CD14-positive monocyte (primary cell): ENCODE results near the gene ARMC8. TPM values are rescaled to one million over a fixed set of nuclear protein-coding genes. Genes with fewer than 3 reads are reported as not detected.

Experiments used
- DNase-seq, 3 donors: peaks; one replicate each; pipeline ENCODE4 v3.0.0-alpha.2; 2011 to 2022
- H2AFZ ChIP-seq: 2 replicates; pipeline ENCODE4 v1.6.0; 2012; ENCODE audit warnings: mild to moderate bottlenecking, low read depth, low read length, inconsistent platforms; ENCODE audit not compliant: insufficient read depth, poor library complexity, severe bottlenecking
- H3K27ac ChIP-seq, 2 donors: 1 replicate in 1 of 2; 2 replicates in 1 of 2; pipeline ENCODE4 v1.5.1; 2012 to 2013; ENCODE audit warnings: low read length in 2 of 2, control low read depth in 1 of 2, inconsistent platforms in 1 of 2, low read depth in 1 of 2, mild to moderate bottlenecking in 1 of 2
- H3K27me3 ChIP-seq, 2 donors: one replicate each; pipeline versions ENCODE4 v1.6.0 to v1.6.1; 2011 to 2013; ENCODE audit warnings: low read length in 2 of 2; ENCODE audit not compliant: control insufficient read depth in 2 of 2, insufficient read depth in 2 of 2
- H3K36me3 ChIP-seq, 2 donors: replicated peaks in 1 of 2; 1 replicate in 1 of 2; 2 replicates in 1 of 2; pipeline versions ENCODE4 v1.5.1 to v1.6.1; 2012 to 2013; ENCODE audit warnings: low read length in 2 of 2, control low read depth in 1 of 2, inconsistent platforms in 1 of 2, mild to moderate bottlenecking in 1 of 2; ENCODE audit not compliant: insufficient read depth in 2 of 2, control insufficient read depth in 1 of 2
- H3K4me1 ChIP-seq, 2 donors: 1 replicate in 1 of 2; 2 replicates in 1 of 2; pipeline versions ENCODE4 v1.5.1 to v1.6.1; 2012 to 2013; ENCODE audit warnings: low read length in 2 of 2, control low read depth in 1 of 2, inconsistent platforms in 1 of 2, mild to moderate bottlenecking in 1 of 2, moderate library complexity in 1 of 2; ENCODE audit not compliant: insufficient read depth in 2 of 2, control insufficient read depth in 1 of 2
- H3K4me2 ChIP-seq: replicated peaks from 2 replicates; pipeline ENCODE3; 2012; ENCODE audit warnings: low read length, moderate library complexity, mild to moderate bottlenecking; ENCODE audit not compliant: poor library complexity, severe bottlenecking; ENCODE audit errors: extremely low read depth
- H3K4me3 ChIP-seq, 3 experiments: fragments of 200-600 bp in 1 of 3; sonication (generic) in 1 of 3; replicated peaks in 1 of 3; 1 replicate in 2 of 3; 2 replicates in 1 of 3; pipeline ENCODE4 v1.5.1; 2011 to 2013; ENCODE audit warnings: low read length in 3 of 3, mild to moderate bottlenecking in 3 of 3, control low read depth in 2 of 3, low read depth in 2 of 3, inconsistent platforms in 1 of 3, moderate library complexity in 1 of 3
- H3K79me2 ChIP-seq: 2 replicates; pipeline ENCODE4 v1.6.0; 2012; ENCODE audit warnings: mild to moderate bottlenecking, control low read depth, inconsistent platforms, low read length, moderate library complexity; ENCODE audit not compliant: insufficient read depth
- H3K9ac ChIP-seq: 2 replicates; pipeline ENCODE4 v1.6.0; 2017; ENCODE audit warnings: low read length, mild to moderate bottlenecking; ENCODE audit not compliant: insufficient read depth, poor library complexity, severe bottlenecking
- H3K9me3 ChIP-seq, 2 donors: replicated peaks in 1 of 2; 1 replicate in 1 of 2; 2 replicates in 1 of 2; pipeline versions ENCODE4 v1.5.1 to v1.6.1; 2012 to 2013; ENCODE audit warnings: low read length in 2 of 2, control low read depth in 1 of 2; ENCODE audit not compliant: control insufficient read depth in 1 of 2, insufficient read depth in 1 of 2
- H4K20me1 ChIP-seq: 2 replicates; pipeline ENCODE4 v1.6.0; 2012; ENCODE audit warnings: mild to moderate bottlenecking, low read length, control low read depth, moderate library complexity; ENCODE audit not compliant: insufficient read depth
- H3K27ac Mint-ChIP-seq, 7 donors: one replicate each; pipeline ENCODE4 v1.8.0; 2020; ENCODE audit warnings: mild to moderate bottlenecking in 7 of 7, mixed read lengths in 7 of 7, moderate library complexity in 6 of 7, inconsistent platforms in 2 of 7
- H3K27me3 Mint-ChIP-seq, 3 donors: one replicate each; pipeline ENCODE4 v1.8.0; 2021 to 2022; ENCODE audit warnings: low read depth in 3 of 3, mild to moderate bottlenecking in 3 of 3, mixed read lengths in 3 of 3, moderate library complexity in 3 of 3, inconsistent platforms in 1 of 3
- H3K36me3 Mint-ChIP-seq, 2 donors: one replicate each; pipeline ENCODE4 v1.8.0; 2020; ENCODE audit warnings: mixed read lengths in 2 of 2, inconsistent platforms in 1 of 2, mild to moderate bottlenecking in 1 of 2
- H3K4me1 Mint-ChIP-seq: one replicate; pipeline ENCODE4 v1.8.0; 2020; ENCODE audit warnings: mild to moderate bottlenecking, mixed read lengths
- H3K4me3 Mint-ChIP-seq, 2 donors: one replicate each; pipeline ENCODE4 v1.8.0; 2020; ENCODE audit warnings: mild to moderate bottlenecking in 2 of 2, mixed read lengths in 2 of 2, moderate library complexity in 1 of 2
- H3K9me3 Mint-ChIP-seq, 7 donors: one replicate each; pipeline ENCODE4 v1.8.0; 2020 to 2022; ENCODE audit warnings: mixed read lengths in 7 of 7, mild to moderate bottlenecking in 6 of 7, moderate library complexity in 6 of 7, inconsistent platforms in 2 of 7
- WGBS: methylation state at CpG from one replicate; pipeline ENCODE4 v1.1.5; 2013; ENCODE audit warnings: missing lambda C conversion rate; ENCODE audit not compliant: insufficient coverage; 5-methylcytosine and 5-hydroxymethylcytosine counted together
- intact Hi-C, 2 donors: fragments of 100-400 bp; cut with micrococcal nuclease; formaldehyde crosslinking; loops; one replicate each; pipeline versions ENCODE4 v1.15.0 to v1.15.1; 2023
- polyA plus RNA-seq, 3 donors: library from polyadenylated mRNA; depleted of rRNA in 1 of 3; unstranded in 2 of 3; stranded (reverse) in 1 of 3; fragments of 300-500 nt in 2 of 3; fragments of >200 nt in 1 of 3; fragmentation: Illumina TruSeq in 2 of 3; gene quantifications; 1 replicate in 2 of 3; 2 replicates in 1 of 3; pipeline ENCODE4 v1.2.3, GENCODE V29; 2012 to 2021
- TF ChIP-seq, protein P1 (sequence below): fragments of 200-600 bp; IDR thresholded peaks from one replicate; pipeline ENCODE4 v1.8.0; 2022; ENCODE audit warnings: antibody characterized with exemption, mild to moderate bottlenecking

Gene ARMC8
- polyA plus RNA-seq, 3 donors = 34.3 to 43.9 (median 42.0) TPM

- H3K27ac Mint-ChIP-seq = no peak overlapping the region
- no peak overlapping the region for H2AFZ ChIP-seq
- TF ChIP-seq, protein P1, sequence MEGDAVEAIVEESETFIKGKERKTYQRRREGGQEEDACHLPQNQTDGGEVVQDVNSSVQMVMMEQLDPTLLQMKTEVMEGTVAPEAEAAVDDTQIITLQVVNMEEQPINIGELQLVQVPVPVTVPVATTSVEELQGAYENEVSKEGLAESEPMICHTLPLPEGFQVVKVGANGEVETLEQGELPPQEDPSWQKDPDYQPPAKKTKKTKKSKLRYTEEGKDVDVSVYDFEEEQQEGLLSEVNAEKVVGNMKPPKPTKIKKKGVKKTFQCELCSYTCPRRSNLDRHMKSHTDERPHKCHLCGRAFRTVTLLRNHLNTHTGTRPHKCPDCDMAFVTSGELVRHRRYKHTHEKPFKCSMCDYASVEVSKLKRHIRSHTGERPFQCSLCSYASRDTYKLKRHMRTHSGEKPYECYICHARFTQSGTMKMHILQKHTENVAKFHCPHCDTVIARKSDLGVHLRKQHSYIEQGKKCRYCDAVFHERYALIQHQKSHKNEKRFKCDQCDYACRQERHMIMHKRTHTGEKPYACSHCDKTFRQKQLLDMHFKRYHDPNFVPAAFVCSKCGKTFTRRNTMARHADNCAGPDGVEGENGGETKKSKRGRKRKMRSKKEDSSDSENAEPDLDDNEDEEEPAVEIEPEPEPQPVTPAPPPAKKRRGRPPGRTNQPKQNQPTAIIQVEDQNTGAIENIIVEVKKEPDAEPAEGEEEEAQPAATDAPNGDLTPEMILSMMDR = no peak
- H3K27me3 ChIP-seq = no peaks in the 10 kb centered on the region
- no peak overlapping the region for H3K4me3 Mint-ChIP-seq
- no peak overlapping the region for H3K4me3 ChIP-seq
- H3K4me2 ChIP-seq = no peak overlapping the region
- no peak for DNase-seq
- H3K4me1 Mint-ChIP-seq = no peaks in the 10 kb centered on the region
- intact Hi-C loops = no loop called here
- no peaks in the 10 kb centered on the region for H4K20me1 ChIP-seq
- no peaks in the 10 kb centered on the region for H3K79me2 ChIP-seq
- no peaks in the 10 kb centered on the region for H3K36me3 ChIP-seq
- peaks cover 21 to 24% of the 10 kb centered on the region in 2 donors for H3K9me3 ChIP-seq
- H3K36me3 Mint-ChIP-seq = no peaks in the 10 kb centered on the region
- H3K9ac ChIP-seq = no peak overlapping the region
- no peak overlapping the region for H3K27ac ChIP-seq
- H3K4me1 ChIP-seq = no peaks in the 10 kb centered on the region
- peaks cover 8 to 17% (median 13%) of the 10 kb centered on the region in 3 donors for H3K27me3 Mint-ChIP-seq
- H3K9me3 Mint-ChIP-seq = peaks cover 13 to 41% (median 34%) of the 10 kb centered on the region in 7 donors
Observed at GRCh38 chr3:138308783-138309182, 121.7 kb downstream of the ARMC8 start.

- no peak overlapping the region for H3K4me2 ChIP-seq
- no peak overlapping the region for H2AFZ ChIP-seq
- peaks cover 21 to 24% of the 10 kb centered on the region in 2 donors for H3K9me3 ChIP-seq
- no peaks in the 10 kb centered on the region for H4K20me1 ChIP-seq
- H3K36me3 ChIP-seq = no peaks in the 10 kb centered on the region
- Mint-ChIP-seq H3K4me3 (no peak overlapping the region), H3K9me3 (peaks cover 13 to 41% (median 34%) of the 10 kb centered on the region in 7 donors), H3K27ac (no peak overlapping the region), H3K4me1 (no peaks in the 10 kb centered on the region), H3K27me3 (peaks cover 5 to 15% (median 14%) of the 10 kb centered on the region in 3 donors), H3K36me3 (no peaks in the 10 kb centered on the region)
- no peak overlapping the region for H3K27ac ChIP-seq
- H3K9ac ChIP-seq = no peak overlapping the region
- no peak for DNase-seq
- no CpG with 5 or more reads among the region's 4 CpGs for WGBS
- intact Hi-C loops = no loop called here
- no peak overlapping the region for H3K4me3 ChIP-seq
- no peaks in the 10 kb centered on the region for H3K79me2 ChIP-seq
- H3K27me3 ChIP-seq = no peaks in the 10 kb centered on the region
- TF ChIP-seq, protein P1 = no peak
- no peaks in the 10 kb centered on the region for H3K4me1 ChIP-seq
Observed at GRCh38 chr3:138310494-138310893, 123.4 kb downstream of the ARMC8 start.
